Lung (tissue), 12 donors: ENCODE measurements around the gene SF3B6. TPM values are rescaled to one million over a fixed set of nuclear protein-coding genes. Genes with fewer than 3 reads are reported as not detected.

Source experiments
- ATAC-seq: fragments of 200-7000 bp; cut with Tn5 transposase; one replicate; pipeline ENCODE4 v1.9.1; 2020; ENCODE audit warnings: moderate number of reproducible peaks; ENCODE audit not compliant: insufficient read depth, low FRiP score
- DNase-seq, 3 donors: peaks; one replicate each; pipeline ENCODE4 v3.0.0-alpha.2; 2013 to 2017
- H3K27ac ChIP-seq, 2 donors: one replicate each; pipeline ENCODE4 v1.5.1; 2013; ENCODE audit warnings: mild to moderate bottlenecking in 2 of 2, moderate library complexity in 2 of 2, control low read depth in 1 of 2, inconsistent platforms in 1 of 2, low read depth in 1 of 2, low read length in 1 of 2
- H3K27me3 ChIP-seq, 3 donors: one replicate each; pipeline ENCODE4 v1.5.1; 2013; ENCODE audit warnings: low read length in 2 of 3; ENCODE audit not compliant: control insufficient read depth in 3 of 3, insufficient read depth in 3 of 3
- H3K36me3 ChIP-seq, 4 donors: one replicate each; pipeline ENCODE4 v1.5.1; 2013; ENCODE audit warnings: low read length in 4 of 4, mild to moderate bottlenecking in 1 of 4, moderate library complexity in 1 of 4; ENCODE audit not compliant: control insufficient read depth in 4 of 4, insufficient read depth in 4 of 4
- H3K4me1 ChIP-seq, 5 donors: one replicate each; pipeline ENCODE4 v1.5.1; 2013; ENCODE audit warnings: low read length in 5 of 5, mild to moderate bottlenecking in 2 of 5, moderate library complexity in 1 of 5; ENCODE audit not compliant: control insufficient read depth in 5 of 5, insufficient read depth in 5 of 5
- H3K4me3 ChIP-seq: one replicate; pipeline ENCODE4 v1.5.1; 2013; ENCODE audit warnings: mild to moderate bottlenecking, control low read depth, moderate library complexity
- H3K9ac ChIP-seq, 2 donors: one replicate each; pipeline ENCODE4 v1.5.1; 2013; ENCODE audit warnings: low read length in 2 of 2, control low read depth in 1 of 2; ENCODE audit not compliant: insufficient read depth in 1 of 2
- H3K9me3 ChIP-seq, 4 donors: one replicate each; pipeline ENCODE4 v1.5.1; 2013; ENCODE audit warnings: low read length in 3 of 4, mild to moderate bottlenecking in 1 of 4, moderate library complexity in 1 of 4; ENCODE audit not compliant: control insufficient read depth in 4 of 4, insufficient read depth in 3 of 4
- WGBS, 2 donors: extraction: QIAGEN DNeasy Blood & Tissue Kit; methylation state at CpG; one replicate each; pipeline ENCODE4 v1.1.7; 2013; 5-methylcytosine and 5-hydroxymethylcytosine counted together
- polyA plus RNA-seq, 2 donors: library from polyadenylated mRNA; stranded (reverse); fragments of 200-250 nt; gene quantifications; one replicate each; pipeline ENCODE4 v1.2.1, GENCODE V29; 2013
- total RNA-seq, 2 donors: library from RNA; depleted of rRNA in 1 of 2; stranded (reverse); fragments of >200 nt in 1 of 2; gene quantifications; one replicate each; pipeline ENCODE4 v1.2.1, GENCODE V29; 2014 to 2021
- TF ChIP-seq, protein P1 (sequence below): IDR thresholded peaks from 2 replicates; pipeline ENCODE4 v1.5.1; 2012; ENCODE audit warnings: mild to moderate bottlenecking; ENCODE audit errors: control extremely low read depth, extremely low read depth
- donor health status: control.
- donor health status: control.
- donor health status: Bipolar disorder and iron deficiency.
- donor health status: healthy.
- donor health status: DM: yes; HTN: yes; CAD: no.

Gene SF3B6
- total and polyA plus RNA-seq, 4 donors, result 56.1 to 148 (median 111) TPM

DNA sequence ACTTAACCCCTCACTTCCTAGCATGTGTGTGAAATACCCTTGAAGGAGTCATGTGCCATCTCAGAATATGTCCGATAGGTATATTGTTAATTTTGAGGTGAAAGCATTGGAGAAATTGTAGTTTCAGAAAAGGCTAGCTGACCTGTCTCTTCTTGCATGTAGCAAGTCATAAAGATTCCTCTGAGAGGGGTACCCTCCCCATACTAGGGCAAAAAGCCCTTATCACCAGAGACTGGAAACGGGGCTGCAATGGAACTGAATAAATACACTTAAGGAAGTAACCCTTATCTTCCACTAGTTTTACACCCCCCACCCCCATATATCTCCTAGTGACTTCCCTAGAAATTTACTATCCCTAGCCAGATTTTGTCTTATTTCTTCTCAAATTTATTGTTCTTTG lies 1.8 kb upstream of the SF3B6 start:
- TF ChIP-seq, protein P1, sequence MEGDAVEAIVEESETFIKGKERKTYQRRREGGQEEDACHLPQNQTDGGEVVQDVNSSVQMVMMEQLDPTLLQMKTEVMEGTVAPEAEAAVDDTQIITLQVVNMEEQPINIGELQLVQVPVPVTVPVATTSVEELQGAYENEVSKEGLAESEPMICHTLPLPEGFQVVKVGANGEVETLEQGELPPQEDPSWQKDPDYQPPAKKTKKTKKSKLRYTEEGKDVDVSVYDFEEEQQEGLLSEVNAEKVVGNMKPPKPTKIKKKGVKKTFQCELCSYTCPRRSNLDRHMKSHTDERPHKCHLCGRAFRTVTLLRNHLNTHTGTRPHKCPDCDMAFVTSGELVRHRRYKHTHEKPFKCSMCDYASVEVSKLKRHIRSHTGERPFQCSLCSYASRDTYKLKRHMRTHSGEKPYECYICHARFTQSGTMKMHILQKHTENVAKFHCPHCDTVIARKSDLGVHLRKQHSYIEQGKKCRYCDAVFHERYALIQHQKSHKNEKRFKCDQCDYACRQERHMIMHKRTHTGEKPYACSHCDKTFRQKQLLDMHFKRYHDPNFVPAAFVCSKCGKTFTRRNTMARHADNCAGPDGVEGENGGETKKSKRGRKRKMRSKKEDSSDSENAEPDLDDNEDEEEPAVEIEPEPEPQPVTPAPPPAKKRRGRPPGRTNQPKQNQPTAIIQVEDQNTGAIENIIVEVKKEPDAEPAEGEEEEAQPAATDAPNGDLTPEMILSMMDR, result no peak
- Histone ChIP-seq H3K4me3 (no peak overlapping the region), H3K9ac (peak overlapping the region; percentile 60 to 63), H3K36me3 (peaks cover 5 to 32% (median 17%) of the 10 kb centered on the region in 4 donors), H3K27me3 (no peaks in the 10 kb centered on the region), H3K27ac (peak overlapping the region in 1 of 2 donors; percentile 98), H3K4me1 (peaks cover 3 to 19% (median 5%) of the 10 kb centered on the region in 5 donors), H3K9me3 (no peaks in the 10 kb centered on the region)
- ATAC-seq, result no peak
- no peak for DNase-seq
- WGBS, 2 donors, result 53 to 63% methylated on average over 2 of the region's 2 CpGs

DNA sequence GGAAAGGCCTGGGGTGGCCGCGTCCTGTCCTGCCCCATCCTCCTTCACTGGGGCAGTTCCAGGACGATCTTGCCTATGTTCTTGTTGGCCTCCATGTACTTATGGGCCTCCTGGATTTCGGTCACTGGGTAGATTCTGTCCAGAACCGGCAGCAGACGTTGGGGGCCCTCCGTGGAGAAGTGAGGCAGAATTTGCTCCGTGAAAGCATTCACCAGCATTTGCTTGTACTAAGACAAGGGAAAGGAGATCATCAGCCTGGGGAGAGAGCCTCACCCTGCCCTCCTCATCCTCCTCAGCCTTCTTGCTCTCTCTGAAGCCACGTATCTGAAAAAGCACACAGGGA lies 1.4 kb upstream of the SF3B6 start:
- no peak for DNase-seq
- Histone ChIP-seq H3K9me3 (no peaks in the 10 kb centered on the region), H3K27me3 (no peaks in the 10 kb centered on the region), H3K27ac (peak overlapping the region; percentile 88 to 98), H3K4me1 (peaks cover 0 to 18% (median 5%) of the 10 kb centered on the region in 5 donors), H3K4me3 (peak overlapping the region; percentile 78), H3K36me3 (peaks cover 5 to 29% (median 15%) of the 10 kb centered on the region in 4 donors), H3K9ac (peak overlapping the region; percentile 60 to 63)
- ATAC-seq, result no peak
- TF ChIP-seq, protein P1, result no peak
- 7 to 12% methylated on average over 9 of the region's 9 CpGs for WGBS, 2 donors

DNA sequence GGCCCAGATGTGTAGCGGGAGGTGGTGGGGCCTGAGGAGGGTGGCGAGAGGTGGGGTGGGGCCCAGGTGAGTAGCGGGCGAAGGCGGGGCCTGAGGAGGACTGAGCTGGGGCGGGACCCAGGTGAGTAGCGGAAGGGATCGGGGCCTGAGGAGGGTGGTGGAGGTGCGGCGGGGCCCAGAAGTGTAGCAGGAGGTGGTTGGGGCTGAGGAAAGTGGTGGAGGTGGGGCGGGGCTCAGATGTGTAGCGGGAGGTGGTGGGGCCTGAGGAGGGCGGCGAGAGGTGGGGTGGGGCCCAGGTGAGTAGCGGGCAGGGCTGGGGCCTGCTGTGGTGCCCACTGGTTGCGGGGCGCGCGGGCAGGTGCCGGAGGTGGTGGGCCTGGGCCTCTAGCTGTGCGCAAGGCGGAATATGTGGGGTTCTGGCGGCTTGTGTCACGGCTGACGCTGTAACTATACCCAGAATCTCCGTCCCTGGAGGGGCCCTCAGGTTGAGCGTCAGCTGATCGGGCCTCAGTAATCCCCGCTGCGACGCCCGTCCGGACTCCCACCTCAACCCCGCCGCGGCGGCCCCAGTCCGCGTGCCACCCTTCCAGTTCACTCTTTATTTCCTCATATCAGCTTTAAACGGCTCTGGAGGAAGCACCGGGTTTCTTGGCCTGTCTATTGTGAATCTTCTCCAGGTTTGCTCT lies 866 bp upstream of the SF3B6 start:
- peak overlapping the region; percentile 88 to 98 for H3K27ac ChIP-seq
- peak overlapping the region; percentile 78 for H3K4me3 ChIP-seq
- peak in 1 of 3 donors; percentile 33 for DNase-seq
- TF ChIP-seq, protein P1, result no peak
- 0 to 1% methylated on average over 37 to 41 of the region's 41 CpGs for WGBS, 2 donors
- H3K9me3 ChIP-seq, result no peaks in the 10 kb centered on the region
- peak overlapping the region; percentile 60 to 63 for H3K9ac ChIP-seq
- peaks cover 7 to 26% (median 10%) of the 10 kb centered on the region in 4 donors for H3K36me3 ChIP-seq
- no peaks in the 10 kb centered on the region for H3K27me3 ChIP-seq
- H3K4me1 ChIP-seq, result peaks cover 0 to 18% (median 5%) of the 10 kb centered on the region in 5 donors
- no peak for ATAC-seq

DNA sequence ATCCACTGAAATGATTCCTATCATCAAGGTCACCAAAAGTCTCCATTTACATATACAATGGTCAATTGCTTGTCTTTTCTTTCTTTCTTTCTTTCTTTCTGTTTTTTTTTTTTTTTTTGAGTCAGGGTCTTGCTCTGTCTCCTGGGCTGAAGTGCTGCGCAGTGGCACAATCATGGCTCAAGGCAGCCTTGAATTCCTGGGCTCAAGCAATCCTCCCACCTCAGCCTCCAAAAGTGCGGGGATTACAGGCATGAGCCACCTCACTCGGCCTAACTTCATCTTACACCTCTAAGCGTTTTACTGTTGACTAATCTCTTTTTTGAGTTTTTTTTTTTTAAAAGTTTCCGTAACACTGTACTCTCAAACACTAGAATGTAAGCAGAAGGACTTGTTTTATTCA lies 867 bp downstream of the SF3B6 start:
- Histone ChIP-seq H3K9ac (peak overlapping the region; percentile 83 to 86), H3K9me3 (no peaks in the 10 kb centered on the region), H3K4me3 (no peak overlapping the region), H3K36me3 (peaks cover under 1 to 24% (median 6%) of the 10 kb centered on the region in 4 donors), H3K27ac (no peak overlapping the region), H3K4me1 (peaks cover 0 to 18% (median 5%) of the 10 kb centered on the region in 5 donors), H3K27me3 (no peaks in the 10 kb centered on the region)
- WGBS, 2 donors, result 63 to 75% methylated on average over 5 of the region's 5 CpGs
- DNase-seq, result no peak
- TF ChIP-seq, protein P1, result no peak
- no peak for ATAC-seq
